Vagina (tissue), 2 donors: ENCODE data around the gene IL20RB.

Experiments used
- CTCF ChIP-seq, 3 experiments: fragments of 450-650 bp in 2 of 3; fragments of 200-600 bp in 1 of 3; sonication (generic) in 1 of 3; IDR thresholded peaks; one replicate each; pipeline ENCODE4 v1.5.1; 2017 to 2019; ENCODE audit warnings: antibody characterized with exemption in 3 of 3, mild to moderate bottlenecking in 2 of 3, moderate library complexity in 2 of 3
- POLR2A ChIP-seq, 2 donors: fragments of 450-650 bp; IDR thresholded peaks; one replicate each; pipeline ENCODE4 v1.6.1; 2017; ENCODE audit warnings: antibody characterized with exemption in 2 of 2, mild to moderate bottlenecking in 2 of 2, moderate library complexity in 2 of 2
- POLR2AphosphoS5 ChIP-seq, 2 donors: sonication (generic); formaldehyde crosslinking; IDR thresholded peaks; one replicate each; pipeline ENCODE4 v1.9.0; 2017; ENCODE audit warnings: antibody characterized with exemption in 2 of 2, mild to moderate bottlenecking in 2 of 2, low read depth in 1 of 2; ENCODE audit not compliant: insufficient read depth in 1 of 2

- TF ChIP-seq CTCF (IDR thresholded peaks at IDR 0.05) = no peak
- TF ChIP-seq POLR2A (IDR thresholded peaks at IDR 0.05) = no peak
- TF ChIP-seq POLR2AphosphoS5 (IDR thresholded peaks at IDR 0.05; ENCODE audit: insufficient read depth in 1 of 2, low read depth in 1 of 2) = no peak
Measured at GRCh38 chr3:136937175-136937574, 20.6 kb upstream of the IL20RB start.
